Transverse colon (tissue), 4 donors: Measurements from ENCODE around the gene NLGN2. TPM values are rescaled to one million over a fixed set of nuclear protein-coding genes. Genes with fewer than 3 reads are reported as not detected.

Experiments used
- DNase-seq: peaks from one replicate; pipeline ENCODE4 v3.0.0-alpha.2; 2019
- H3K27ac ChIP-seq, 4 donors: fragments of 200-600 bp; sonication (generic); 2 replicates each; pipeline ENCODE4 v1.5.1; 2016 to 2018; ENCODE audit warnings: inconsistent platforms in 4 of 4
- H3K27me3 ChIP-seq: fragments of 200-600 bp; sonication (generic); 2 replicates; pipeline ENCODE4 v1.5.1; 2017; ENCODE audit warnings: inconsistent platforms
- H3K36me3 ChIP-seq, 4 donors: fragments of 200-600 bp; sonication (generic); 2 replicates each; pipeline ENCODE4 v1.5.1; 2017 to 2019; ENCODE audit warnings: inconsistent platforms in 4 of 4
- H3K4me1 ChIP-seq, 4 donors: fragments of 200-600 bp; sonication (generic); 2 replicates each; pipeline ENCODE4 v1.5.1; 2017 to 2020; ENCODE audit warnings: inconsistent platforms in 4 of 4
- H3K4me3 ChIP-seq, 4 donors: fragments of 200-600 bp; sonication (generic); 1 replicate in 1 of 4; 2 replicates in 3 of 4; pipeline versions ENCODE4 v1.5.1 to v1.6.1; 2017 to 2019; ENCODE audit warnings: inconsistent platforms in 4 of 4
- H3K9me3 ChIP-seq, 2 donors: fragments of 200-600 bp; sonication (generic); 2 replicates each; pipeline ENCODE4 v1.5.1; 2017 to 2019; ENCODE audit warnings: inconsistent platforms in 2 of 2
- CTCF ChIP-seq, 5 experiments: fragments of 200-600 bp in 3 of 5; fragments of 450-650 bp in 2 of 5; sonication (generic) in 3 of 5; IDR thresholded peaks; 1 replicate in 2 of 5; 2 replicates in 3 of 5; pipeline ENCODE4 v1.5.1; 2016 to 2017; ENCODE audit warnings: antibody characterized with exemption in 5 of 5, inconsistent platforms in 3 of 5, mild to moderate bottlenecking in 2 of 5, moderate library complexity in 1 of 5
- EP300 ChIP-seq: sonication (generic); formaldehyde crosslinking; IDR thresholded peaks from one replicate; pipeline ENCODE4 v1.6.1; 2017; ENCODE audit warnings: antibody characterized with exemption, low read depth
- POLR2A ChIP-seq: fragments of 450-650 bp; IDR thresholded peaks from one replicate; pipeline ENCODE4 v1.6.1; 2016; ENCODE audit warnings: antibody characterized with exemption, mild to moderate bottlenecking, moderate library complexity
- POLR2AphosphoS5 ChIP-seq, 3 donors: sonication (generic); formaldehyde crosslinking; IDR thresholded peaks; one replicate each; pipeline ENCODE4 v1.6.1; 2016; ENCODE audit warnings: antibody characterized with exemption in 3 of 3
- WGBS, 2 donors: methylation state at CpG; one replicate each; pipeline ENCODE4 v1.1.5; 2018; ENCODE audit warnings: low coverage in 1 of 2; 5-methylcytosine and 5-hydroxymethylcytosine counted together
- in situ Hi-C, 4 donors: fragments of 200-750 bp; cut with MboI; loops; one replicate each; pipeline versions ENCODE4 v1.15.0 to v1.15.1; 2017; ENCODE audit warnings: low sequenced_read_pairs in 3 of 4, low pct_ligation_motif_present in 1 of 4, low pct_unique_long_range_greater_than_20kb in 1 of 4
- intact Hi-C: fragments of 100-400 bp; cut with DNase I; formaldehyde crosslinking; loops from one replicate; pipeline ENCODE4 v1.15.1; 2023; ENCODE audit warnings: low total_unique reads
- total RNA-seq, 4 donors: library from RNA; depleted of rRNA; stranded (reverse); fragments of >200 nt; gene quantifications; one replicate each; pipeline ENCODE4 v1.1.0, GENCODE V29; 2016

Gene NLGN2
- total RNA-seq, 4 donors from 2014 or later = 2.2 to 12.3 (median 3.9) TPM

DNA sequence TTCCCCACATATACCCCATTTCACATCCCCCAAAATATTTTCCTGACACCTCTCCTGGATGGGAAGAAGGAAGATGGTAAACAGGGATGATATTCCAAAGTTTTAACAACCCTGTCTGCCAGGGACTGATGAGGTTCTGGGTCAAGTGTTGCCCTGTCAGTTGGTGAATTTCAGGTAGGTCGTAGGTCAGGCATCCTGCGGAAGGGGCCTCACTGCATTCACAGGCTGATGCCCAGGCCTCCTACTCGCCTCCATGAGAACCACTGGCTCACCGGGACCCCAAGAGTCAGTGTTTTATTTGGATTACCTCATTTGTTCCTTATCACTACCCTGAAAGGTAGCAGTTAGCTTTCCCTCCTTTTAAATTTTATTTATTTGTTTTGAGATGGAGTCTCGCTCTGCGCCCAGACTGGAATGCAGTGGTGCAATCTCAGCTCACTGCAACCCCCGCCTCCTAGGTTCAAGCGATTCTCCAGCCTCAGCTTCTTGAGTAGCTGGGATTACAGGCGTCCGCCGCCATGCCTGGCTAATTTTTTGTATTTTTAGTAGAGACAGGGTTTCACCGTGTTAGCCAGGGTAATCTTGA, 61.3 kb downstream of the NLGN2 start:
- WGBS, 2 donors = 83% methylated on average over 12 of the region's 12 CpGs; no CpG with 5 or more reads in 1 of the 2 donors
- Histone ChIP-seq H3K9me3 (no peaks in the 10 kb centered on the region), H3K36me3 (no peaks in the 10 kb centered on the region), H3K4me1 (peaks cover 0 to 22% (median 9%) of the 10 kb centered on the region in 4 donors), H3K4me3 (no peak overlapping the region), H3K27me3 (no peaks in the 10 kb centered on the region), H3K27ac (no peak overlapping the region)
- no peak for TF ChIP-seq POLR2A
- no peak for TF ChIP-seq EP300
- no peak for TF ChIP-seq POLR2AphosphoS5 (IDR thresholded peaks at IDR 0.05)
- TF ChIP-seq CTCF (IDR thresholded peaks at IDR 0.05) = no peak
- in situ Hi-C loops (no loop called here), intact Hi-C loops (no loop called here)
- no peak for DNase-seq

Other genes with a start within 250 kb of the NLGN2 start
- under 1 TPM in 2 of 4 donors, not detected in 2; 0.48 to 0.82 TPM for gene ASGR1, start 228.5 kb upstream of the NLGN2 start, total RNA-seq
- 10 to 100 TPM in 1 of 4 donors, 1 to 10 TPM in 3; 2.4 to 15.7 (median 6.1) TPM for gene DLG4, start 188.0 kb upstream of the NLGN2 start, total RNA-seq
- 1,000 to 10,000 TPM in 3 of 4 donors, 100 to 1,000 TPM in 1; 877 to 3,047 (median 1,981) TPM for gene ACADVL, start 187.9 kb upstream of the NLGN2 start, total RNA-seq
- gene DVL2, start 173.3 kb upstream of the NLGN2 start, total RNA-seq = 100 to 1,000 TPM in 2 of 4 donors, 10 to 100 TPM in 2; 35.9 to 182 (median 69.2) TPM
- gene PHF23, start 168.4 kb upstream of the NLGN2 start, total RNA-seq = 10 to 100 TPM; 20.6 to 33.5 (median 27.8) TPM
- gene GABARAP, start 165.4 kb upstream of the NLGN2 start, total RNA-seq = 100 to 1,000 TPM; 209 to 479 (median 394) TPM
- 100 to 1,000 TPM in 1 of 4 donors, 10 to 100 TPM in 3; 52.3 to 113 (median 60.4) TPM for gene CTDNEP1, start 156.1 kb upstream of the NLGN2 start, total RNA-seq
- 10 to 100 TPM in 3 of 4 donors, 1 to 10 TPM in 1; 4.9 to 36.2 (median 30.3) TPM for gene ELP5, start 155.6 kb upstream of the NLGN2 start, total RNA-seq
- 1,000 to 10,000 TPM in 1 of 4 donors, 100 to 1,000 TPM in 3; 571 to 1,162 (median 940) TPM for gene CLDN7, start 145.4 kb upstream of the NLGN2 start, total RNA-seq
- gene SLC2A4, start 126.1 kb upstream of the NLGN2 start, total RNA-seq = 10 to 100 TPM in 3 of 4 donors, 1 to 10 TPM in 1; 9.7 to 35.5 (median 20.3) TPM
- 100 to 1,000 TPM in 1 of 4 donors, 10 to 100 TPM in 3; 23.1 to 151 (median 43.4) TPM for gene YBX2, start 113.2 kb upstream of the NLGN2 start, total RNA-seq
- gene EIF5A, start 100.2 kb upstream of the NLGN2 start, total RNA-seq = 100 to 1,000 TPM in 3 of 4 donors, 10 to 100 TPM in 1; 91.3 to 188 (median 149) TPM
- 100 to 1,000 TPM in 3 of 4 donors, 10 to 100 TPM in 1; 96.5 to 578 (median 150) TPM for gene GPS2, start 92.5 kb upstream of the NLGN2 start, total RNA-seq
- 100 to 1,000 TPM in 1 of 4 donors, 10 to 100 TPM in 3; 27.8 to 109 (median 35.0) TPM for gene NEURL4, start 78.5 kb upstream of the NLGN2 start, total RNA-seq
- gene ACAP1, start 71.3 kb upstream of the NLGN2 start, total RNA-seq = 10 to 100 TPM in 2 of 4 donors, 1 to 10 TPM in 2; 4.8 to 21.0 (median 10.0) TPM
- 10 to 100 TPM in 1 of 4 donors, 1 to 10 TPM in 3; 1.2 to 10.8 (median 7.8) TPM for gene KCTD11, start 55.7 kb upstream of the NLGN2 start, total RNA-seq
- gene TMEM95, start 52.7 kb upstream of the NLGN2 start, total RNA-seq = not detected
- gene TNK1, start 26.8 kb upstream of the NLGN2 start, total RNA-seq = 100 to 1,000 TPM in 1 of 4 donors, 10 to 100 TPM in 3; 38.9 to 110 (median 53.2) TPM
- gene PLSCR3, start 13.3 kb upstream of the NLGN2 start, total RNA-seq = 10 to 100 TPM; 13.2 to 32.4 (median 18.4) TPM
- gene TMEM256, start 3.7 kb upstream of the NLGN2 start, total RNA-seq = 100 to 1,000 TPM in 2 of 4 donors, 10 to 100 TPM in 1, 1 to 10 TPM in 1; 10.0 to 129 (median 85.6) TPM
- gene SPEM1, start 12.5 kb downstream of the NLGN2 start, total RNA-seq = not detected
- gene SPEM2, start 17.8 kb downstream of the NLGN2 start, total RNA-seq = not detected
- not detected for gene SPEM3, start 21.0 kb downstream of the NLGN2 start, total RNA-seq
- gene TMEM102, start 27.6 kb downstream of the NLGN2 start, total RNA-seq = 10 to 100 TPM in 3 of 4 donors, 1 to 10 TPM in 1; 8.8 to 26.1 (median 16.3) TPM
- 1 to 10 TPM in 3 of 4 donors, not detected in 1; 1.6 to 2.4 (median 1.9) TPM for gene FGF11, start 31.7 kb downstream of the NLGN2 start, total RNA-seq
- gene CHRNB1, start 37.2 kb downstream of the NLGN2 start, total RNA-seq = 10 to 100 TPM in 1 of 4 donors, 1 to 10 TPM in 2, not detected in 1; 5.8 to 10.3 (median 8.9) TPM
- 10 to 100 TPM; 18.3 to 48.6 (median 23.2) TPM for gene ZBTB4, start 71.8 kb downstream of the NLGN2 start, total RNA-seq
- not detected for gene SLC35G6, start 73.6 kb downstream of the NLGN2 start, total RNA-seq
- gene POLR2A, start 76.5 kb downstream of the NLGN2 start, total RNA-seq = 100 to 1,000 TPM in 3 of 4 donors, 10 to 100 TPM in 1; 91.3 to 321 (median 127) TPM
- gene TNFSF12, start 141.2 kb downstream of the NLGN2 start, total RNA-seq = 10 to 100 TPM; 20.8 to 53.1 (median 31.5) TPM
- 10 to 100 TPM; 19.7 to 94.3 (median 59.8) TPM for gene TNFSF13, start 150.9 kb downstream of the NLGN2 start, total RNA-seq
- gene SENP3, start 154.1 kb downstream of the NLGN2 start, total RNA-seq = 100 to 1,000 TPM in 1 of 4 donors, 10 to 100 TPM in 3; 37.0 to 159 (median 45.2) TPM
- gene CD68, start 171.8 kb downstream of the NLGN2 start, total RNA-seq = 100 to 1,000 TPM in 1 of 4 donors, 10 to 100 TPM in 2, 1 to 10 TPM in 1; 3.8 to 102 (median 35.1) TPM
- 100 to 1,000 TPM in 3 of 4 donors, 10 to 100 TPM in 1; 97.9 to 312 (median 157) TPM for gene MPDU1, start 176.0 kb downstream of the NLGN2 start, total RNA-seq
- 1 to 10 TPM in 2 of 4 donors, not detected in 2; 2.3 to 4.3 TPM for gene SOX15, start 182.2 kb downstream of the NLGN2 start, total RNA-seq
- 10 to 100 TPM; 11.7 to 25.4 (median 22.4) TPM for gene FXR2, start 207.1 kb downstream of the NLGN2 start, total RNA-seq
- gene SAT2, start 220.0 kb downstream of the NLGN2 start, total RNA-seq = 100 to 1,000 TPM in 1 of 4 donors, 10 to 100 TPM in 3; 21.7 to 106 (median 67.7) TPM
- under 1 TPM in 2 of 4 donors, not detected in 2; 0.32 to 0.41 TPM for gene SHBG, start 222.3 kb downstream of the NLGN2 start, total RNA-seq
- gene ATP1B2, start 243.1 kb downstream of the NLGN2 start, total RNA-seq = 10 to 100 TPM in 1 of 4 donors, 1 to 10 TPM in 1, under 1 TPM in 2; 0.40 to 20.6 (median 2.3) TPM